Astrocyte of the cerebellum (primary cell): ENCODE data around the gene SLC12A9.

Experiments used
- DNase-seq: peaks from one replicate; pipeline ENCODE4 v3.0.0-alpha.2; 2011; ENCODE audit warnings: low read depth
- H3K4me3 ChIP-seq: 2 replicates; pipeline ENCODE4 v1.5.1; 2011; ENCODE audit warnings: mild to moderate bottlenecking, low read depth, low read length, moderate library complexity
- CTCF ChIP-seq: IDR thresholded peaks from 2 replicates; pipeline ENCODE4 v1.5.1; 2012; ENCODE audit warnings: low read length, low read depth, moderate library complexity, mild to moderate bottlenecking; ENCODE audit errors: missing control alignments
- in situ Hi-C: cut with HindIII; loops from 2 replicates; pipeline ENCODE4 v1.10.0; 2017; ENCODE audit warnings: low sequenced_read_pairs

Gene SLC12A9

GRCh38 chr7:100819586-100819985 is 32.9 kb upstream of the SLC12A9 start:
- in situ Hi-C loops, result no loop called here

GRCh38 chr7:100822236-100823139 is 30.0 kb upstream of the SLC12A9 start:
- no peak for TF ChIP-seq CTCF
- in situ Hi-C loops, result no loop called here
- no peak for DNase-seq
- no peak overlapping the region for H3K4me3 ChIP-seq

More at GRCh38 chr7:100819586-100819985, 32.9 kb upstream of the SLC12A9 start:
- no peak overlapping the region for H3K4me3 ChIP-seq
- DNase-seq, result no peak
- no peak for TF ChIP-seq CTCF

GRCh38 chr7:100823140-100823525 is 29.4 kb upstream of the SLC12A9 start:
- in situ Hi-C loops, result no loop called here
- DNase-seq, result no peak
- H3K4me3 ChIP-seq, result no peak overlapping the region
- no peak for TF ChIP-seq CTCF

- in situ Hi-C loops, result no loop called here
- TF ChIP-seq CTCF, result no peak
- no peak for DNase-seq
- no peak overlapping the region for H3K4me3 ChIP-seq
Observed at GRCh38 chr7:100823534-100823933, 29.0 kb upstream of the SLC12A9 start.

- peak overlapping the region; percentile 81 for H3K4me3 ChIP-seq
- DNase-seq, result no peak
- no peak for TF ChIP-seq CTCF
- in situ Hi-C loops, result no loop called here
Observed at GRCh38 chr7:100824499-100825214, 27.9 kb upstream of the SLC12A9 start.

GRCh38 chr7:100825215-100825671 is 27.3 kb upstream of the SLC12A9 start:
- in situ Hi-C loops, result no loop called here
- no peak for TF ChIP-seq CTCF
- no peak for DNase-seq
- peak overlapping the region; percentile 81 for H3K4me3 ChIP-seq
